H9 (cell line): Measurements from ENCODE around the gene MAP3K20. TPM values are rescaled to one million over a fixed set of nuclear protein-coding genes. Genes with fewer than 3 reads are reported as not detected.

Experiments used
- DNase-seq: peaks from one replicate; pipeline ENCODE4 v3.0.0-alpha.2; 2017
- H2AFZ ChIP-seq: one replicate; pipeline ENCODE4 v1.6.1; 2013; ENCODE audit warnings: mild to moderate bottlenecking, low read length, control low read depth, moderate library complexity
- H2AK5ac ChIP-seq: 2 replicates; pipeline ENCODE4 v1.6.1; 2013; ENCODE audit warnings: low read length, control low read depth, mixed read lengths; ENCODE audit not compliant: insufficient read length
- H2BK120ac ChIP-seq: one replicate; pipeline ENCODE4 v1.6.1; 2013; ENCODE audit warnings: low read depth, mild to moderate bottlenecking, low read length, control low read depth, inconsistent platforms; ENCODE audit not compliant: poor library complexity, severe bottlenecking
- H2BK12ac ChIP-seq: 2 replicates; pipeline ENCODE4 v1.6.1; 2013; ENCODE audit warnings: low read length, control low read depth, mixed read lengths, low read depth; ENCODE audit not compliant: insufficient read length
- H2BK15ac ChIP-seq: 2 replicates; pipeline ENCODE4 v1.6.1; 2013; ENCODE audit warnings: low read depth, low read length, control low read depth
- H2BK20ac ChIP-seq: one replicate; pipeline ENCODE4 v1.6.1; 2013; ENCODE audit warnings: low read depth, mild to moderate bottlenecking, low read length, control low read depth, inconsistent platforms; ENCODE audit not compliant: poor library complexity, severe bottlenecking
- H2BK5ac ChIP-seq: 2 replicates; pipeline ENCODE4 v1.6.1; 2013; ENCODE audit warnings: low read length, control low read depth, mixed read lengths; ENCODE audit not compliant: insufficient read length
- H3K14ac ChIP-seq: 2 replicates; pipeline ENCODE4 v1.6.1; 2013; ENCODE audit warnings: low read length, control low read depth; ENCODE audit not compliant: insufficient read depth
- H3K18ac ChIP-seq: 2 replicates; pipeline ENCODE4 v1.6.1; 2013; ENCODE audit warnings: low read depth, mild to moderate bottlenecking, mixed read lengths, low read length, control low read depth; ENCODE audit not compliant: insufficient read length
- H3K23ac ChIP-seq: 2 replicates; pipeline ENCODE4 v1.6.1; 2013; ENCODE audit warnings: low read length, control low read depth, mixed read lengths, low read depth; ENCODE audit not compliant: insufficient read length
- H3K23me2 ChIP-seq: 2 replicates; pipeline ENCODE4 v1.6.1; 2013; ENCODE audit warnings: low read depth, mild to moderate bottlenecking, mixed read lengths, low read length, control low read depth; ENCODE audit not compliant: insufficient read length, poor library complexity, severe bottlenecking
- H3K27ac ChIP-seq: 2 replicates; pipeline ENCODE4 v1.5.1; 2013; ENCODE audit warnings: low read length, control low read depth, mixed read lengths, low read depth; ENCODE audit not compliant: insufficient read length
- H3K27me3 ChIP-seq: 2 replicates; pipeline ENCODE4 v1.6.1; 2013; ENCODE audit warnings: low read length, control low read depth, inconsistent platforms; ENCODE audit not compliant: insufficient read depth
- H3K4ac ChIP-seq: 2 replicates; pipeline ENCODE4 v1.6.1; 2013; ENCODE audit warnings: low read depth, mild to moderate bottlenecking, control low read depth, inconsistent platforms, low read length, moderate library complexity
- H3K4me1 ChIP-seq: 2 replicates; pipeline ENCODE4 v1.6.1; 2013; ENCODE audit warnings: low read length, control low read depth, inconsistent platforms; ENCODE audit not compliant: insufficient read depth
- H3K4me2 ChIP-seq: 2 replicates; pipeline ENCODE4 v1.6.1; 2013; ENCODE audit warnings: low read length, control low read depth, mixed read lengths; ENCODE audit not compliant: insufficient read length, insufficient read depth
- H3K56ac ChIP-seq: 2 replicates; pipeline ENCODE4 v1.6.1; 2013; ENCODE audit warnings: low read depth, mild to moderate bottlenecking, mixed read lengths, low read length, control low read depth; ENCODE audit not compliant: insufficient read length
- H3K79me1 ChIP-seq: 2 replicates; pipeline ENCODE4 v1.6.1; 2013; ENCODE audit warnings: low read depth, mild to moderate bottlenecking, moderate library complexity, low read length, control low read depth, inconsistent platforms; ENCODE audit not compliant: insufficient read depth, poor library complexity, severe bottlenecking
- H3K79me2 ChIP-seq: 2 replicates; pipeline ENCODE4 v1.6.1; 2013; ENCODE audit warnings: low read length, control low read depth, inconsistent platforms; ENCODE audit not compliant: insufficient read depth
- H3K9ac ChIP-seq: 2 replicates; pipeline ENCODE4 v1.6.1; 2013; ENCODE audit warnings: low read length, control low read depth, mixed read lengths; ENCODE audit not compliant: insufficient read length; ENCODE audit errors: extremely low read depth
- H3K9me3 ChIP-seq: one replicate; pipeline ENCODE4 v1.6.1; 2013; ENCODE audit warnings: low read depth, low read length, inconsistent platforms; ENCODE audit not compliant: control insufficient read depth
- H3T11ph ChIP-seq: one replicate; pipeline ENCODE4 v1.6.1; 2013; ENCODE audit warnings: mild to moderate bottlenecking, low read length, control low read depth, inconsistent platforms
- H4K20me1 ChIP-seq: one replicate; pipeline ENCODE4 v1.6.1; 2013; ENCODE audit not compliant: control insufficient read depth, insufficient read length, insufficient read depth
- H4K5ac ChIP-seq: 2 replicates; pipeline ENCODE4 v1.6.1; 2013; ENCODE audit warnings: low read depth, mild to moderate bottlenecking, mixed read lengths, low read length, control low read depth; ENCODE audit not compliant: insufficient read length
- H4K8ac ChIP-seq: replicated peaks from 2 replicates; pipeline ENCODE4 v1.6.1; 2013; ENCODE audit warnings: low read length, control low read depth, mixed read lengths, low read depth; ENCODE audit not compliant: insufficient read length
- H4K91ac ChIP-seq: 2 replicates; pipeline ENCODE4 v1.6.1; 2013; ENCODE audit warnings: low read depth, mild to moderate bottlenecking, moderate library complexity, mixed read lengths, low read length, control low read depth; ENCODE audit not compliant: insufficient read length
- H3K27ac Mint-ChIP-seq, 3 experiments: 2 replicates in 2 of 3; 3 replicates in 1 of 3; pipeline ENCODE4 v1.8.0; 2020 to 2021; ENCODE audit warnings: mixed read lengths in 3 of 3, mild to moderate bottlenecking in 1 of 3, moderate library complexity in 1 of 3
- H3K27me3 Mint-ChIP-seq: 2 replicates; pipeline ENCODE4 v1.8.0; 2021; ENCODE audit warnings: low read depth, mild to moderate bottlenecking, moderate library complexity, mixed read lengths
- H3K36me3 Mint-ChIP-seq, 3 experiments: 2 replicates in 2 of 3; 3 replicates in 1 of 3; pipeline ENCODE4 v1.8.0; 2020 to 2021; ENCODE audit warnings: low read depth in 3 of 3, mixed read lengths in 3 of 3; ENCODE audit not compliant: insufficient read depth in 1 of 3
- H3K4me1 Mint-ChIP-seq, 2 experiments: 2 replicates each; pipeline ENCODE4 v1.8.0; 2020; ENCODE audit warnings: mixed read lengths in 2 of 2
- H3K4me3 Mint-ChIP-seq, 2 experiments: 2 replicates in 1 of 2; 3 replicates in 1 of 2; pipeline ENCODE4 v1.8.0; 2020 to 2021; ENCODE audit warnings: mild to moderate bottlenecking in 2 of 2, mixed read lengths in 2 of 2, moderate library complexity in 1 of 2
- H3K9me3 Mint-ChIP-seq, 2 experiments: 2 replicates in 1 of 2; 3 replicates in 1 of 2; pipeline ENCODE4 v1.8.0; 2020; ENCODE audit warnings: mild to moderate bottlenecking in 2 of 2, mixed read lengths in 2 of 2, moderate library complexity in 1 of 2
- CTCF ChIP-seq: fragments of 200-600 bp; sonication (generic); conservative IDR thresholded peaks from 3 replicates; pipeline ENCODE4 v1.8.0; 2021; ENCODE audit warnings: antibody characterized with exemption, mild to moderate bottlenecking
- WGBS: extraction: QIAGEN DNeasy Blood & Tissue Kit; methylation state at CpG from one replicate; pipeline ENCODE4 v1.1.7; 2013; ENCODE audit warnings: missing lambda C conversion rate, low lambda C conversion rate, mixed read lengths; ENCODE audit not compliant: insufficient read length; ENCODE audit errors: extremely low coverage; 5-methylcytosine and 5-hydroxymethylcytosine counted together
- total RNA-seq: library from RNA; stranded (reverse); gene quantifications from 2 replicates; pipeline ENCODE4 v1.2.1, GENCODE V29; 2021

The MAP3K20 gene
- total RNA-seq, 1 experiment from 2014 or later, result 8.7 TPM

GRCh38 chr2:173240083-173240482, 164.4 kb downstream of the MAP3K20 start:
- Mint-ChIP-seq H3K27ac (no peak overlapping the region; a peak in 1 of 7 replicates), H3K4me3 (no peak overlapping the region), H3K27me3 (no peaks in the 10 kb centered on the region; the same call in 1 of the 2 replicates), H3K36me3 (peaks cover 4 to 8% (median 4%) of the 10 kb centered on the region in 3 experiments; a peak in 6 of 7 replicates), H3K9me3 (peaks cover 3% of the 10 kb centered on the region in 2 experiments), H3K4me1 (peaks cover 25 to 46% of the 10 kb centered on the region in 2 experiments)
- Histone ChIP-seq H3K4me1 (no peaks in the 10 kb centered on the region), H2BK15ac (no peak overlapping the region), H4K5ac (no peak overlapping the region), H2BK20ac (no peak overlapping the region), H3K27me3 (no peaks in the 10 kb centered on the region), H2BK12ac (no peak overlapping the region), H3T11ph (no peak overlapping the region), H3K4ac (no peak overlapping the region), H3K79me2 (no peaks in the 10 kb centered on the region), H3K4me2 (no peak overlapping the region), H2BK5ac (no peak overlapping the region), H3K56ac (no peak overlapping the region), H2BK120ac (no peak overlapping the region), H3K23ac (no peak overlapping the region), H4K91ac (no peak overlapping the region), H3K9me3 (no peaks in the 10 kb centered on the region), H3K9ac (no peak overlapping the region), H2AK5ac (no peak overlapping the region), H2AFZ (no peak overlapping the region), H3K79me1 (no peaks in the 10 kb centered on the region), H3K23me2 (no peaks in the 10 kb centered on the region), H3K14ac (no peak overlapping the region), H4K8ac (no peak overlapping the region), H4K20me1 (no peaks in the 10 kb centered on the region), H3K18ac (no peak overlapping the region), H3K27ac (no peak overlapping the region)
- DNase-seq, result no peak
- TF ChIP-seq CTCF, result no peak
- no CpG with 5 or more reads among the region's 2 CpGs for WGBS
